NCI-H82 treated with DMSO at 0.1 percent for 48 hours (cell line): ENCODE measurements around the gene CAMTA1.

Source experiments
- DNase-seq: peaks from one replicate; lab custom pipeline; 2025; ENCODE audit not compliant: unreplicated experiment; lab: John Stamatoyannopoulos, UW

Gene CAMTA1

GRCh38 chr1:7265771-7266371 is 480.6 kb downstream of the CAMTA1 start:
- DNase-seq, result no peak

DNA sequence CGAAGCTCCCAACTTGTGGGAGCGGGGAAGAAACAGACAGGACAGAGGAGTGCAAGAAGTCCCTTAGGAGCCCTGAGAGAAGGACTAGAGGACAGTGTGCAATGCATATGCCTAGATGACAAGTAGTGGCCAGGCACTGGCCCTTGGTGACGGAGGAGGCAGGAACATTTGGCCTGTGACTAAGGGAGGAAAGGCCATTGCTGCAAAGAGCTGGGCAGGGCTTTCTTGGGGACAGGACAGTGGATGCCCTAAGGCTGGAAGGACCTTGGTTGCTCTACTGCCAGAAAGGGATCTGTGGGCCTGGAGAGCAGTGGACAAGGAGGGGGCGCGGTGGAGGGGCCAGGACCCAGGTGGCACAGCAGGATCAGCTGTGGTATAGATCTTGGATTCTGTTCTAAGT is 481.3 kb downstream of the CAMTA1 start:
- DNase-seq, result no peak

- no peak for DNase-seq
These were observed 482.2 kb downstream of the CAMTA1 start for GRCh38 chr1:7267493-7267892.

- DNase-seq, result no peak
These were observed 483.7 kb downstream of the CAMTA1 start for GRCh38 chr1:7268983-7269382.

DNA sequence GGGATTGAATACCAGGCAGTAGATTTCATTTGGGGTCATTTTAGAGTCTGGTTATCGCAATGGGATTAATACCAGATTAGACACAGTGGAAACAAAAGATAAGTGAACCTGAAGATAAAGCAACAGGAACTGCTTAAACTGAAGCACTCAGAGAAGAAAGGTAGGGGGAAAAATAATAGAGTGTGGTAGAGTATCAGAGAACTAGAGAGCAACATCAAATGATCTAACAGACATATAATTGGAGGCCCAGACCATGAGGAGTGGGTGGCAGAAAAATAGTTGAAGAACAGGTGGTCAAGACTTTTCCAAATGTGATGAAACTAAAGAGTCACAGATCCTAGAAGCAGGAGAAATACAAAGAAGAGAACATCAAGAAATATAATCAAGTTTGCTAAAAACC is 484.3 kb downstream of the CAMTA1 start:
- DNase-seq, result no peak

DNA sequence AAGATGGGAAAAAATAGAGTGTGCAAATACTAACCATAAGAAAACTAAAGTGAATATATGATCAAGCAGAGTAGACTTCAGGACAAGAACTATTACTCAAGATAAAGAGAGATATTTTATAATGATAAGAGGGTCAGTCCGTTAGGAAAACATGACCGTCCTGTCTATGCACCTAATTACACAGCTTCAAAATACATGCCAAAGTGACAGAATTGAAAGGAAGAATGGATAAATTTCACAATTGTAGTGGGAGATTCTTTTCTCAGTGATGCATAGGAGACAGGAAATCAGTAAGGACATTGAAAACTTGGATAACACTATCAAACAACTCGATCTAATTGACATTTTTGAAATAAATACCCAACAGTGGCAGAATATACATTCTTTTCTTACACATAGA is 489.0 kb downstream of the CAMTA1 start:
- no peak for DNase-seq

DNA sequence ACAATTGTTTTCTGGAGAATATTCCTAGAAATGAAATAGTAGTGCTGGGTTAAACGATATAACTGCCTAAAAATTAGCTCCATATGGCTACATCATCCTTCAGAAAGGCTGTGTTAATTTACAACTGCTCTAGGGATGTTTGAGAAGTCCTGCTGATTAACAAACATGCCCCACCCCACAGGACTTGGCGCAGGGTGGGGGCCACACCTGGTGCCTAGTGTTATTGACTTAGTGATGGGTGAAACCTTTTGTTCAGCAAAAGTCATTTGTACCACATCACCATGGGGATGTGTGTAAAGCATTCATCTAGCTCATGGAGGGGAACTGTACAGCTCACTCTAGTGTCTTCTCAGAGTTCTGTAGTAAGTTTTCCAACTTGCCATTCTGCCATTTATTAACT is 492.8 kb downstream of the CAMTA1 start:
- DNase-seq, result no peak

GRCh38 chr1:7278827-7279765 is 493.8 kb downstream of the CAMTA1 start:
- no peak for DNase-seq

DNA sequence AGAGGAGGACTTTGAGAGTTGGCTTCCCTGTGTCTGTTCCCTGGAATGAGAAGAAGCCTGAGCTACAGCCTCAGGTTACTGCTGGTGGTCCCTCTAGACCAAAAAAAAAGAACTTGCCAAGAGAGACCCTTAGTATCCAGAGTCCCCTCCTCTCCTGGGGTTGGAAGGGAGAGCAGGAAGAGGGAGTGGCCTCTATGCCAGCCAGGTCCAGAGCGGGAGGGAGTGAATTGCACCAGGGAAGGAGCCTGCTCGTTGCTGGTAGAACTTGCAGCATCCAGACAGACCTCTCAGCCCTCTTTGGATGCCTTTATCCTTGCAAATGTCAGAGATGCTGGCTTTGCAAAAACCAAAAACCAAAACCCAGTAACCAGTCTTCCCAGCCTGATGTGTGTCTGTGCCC is 494.5 kb downstream of the CAMTA1 start:
- DNase-seq, result no peak

DNA sequence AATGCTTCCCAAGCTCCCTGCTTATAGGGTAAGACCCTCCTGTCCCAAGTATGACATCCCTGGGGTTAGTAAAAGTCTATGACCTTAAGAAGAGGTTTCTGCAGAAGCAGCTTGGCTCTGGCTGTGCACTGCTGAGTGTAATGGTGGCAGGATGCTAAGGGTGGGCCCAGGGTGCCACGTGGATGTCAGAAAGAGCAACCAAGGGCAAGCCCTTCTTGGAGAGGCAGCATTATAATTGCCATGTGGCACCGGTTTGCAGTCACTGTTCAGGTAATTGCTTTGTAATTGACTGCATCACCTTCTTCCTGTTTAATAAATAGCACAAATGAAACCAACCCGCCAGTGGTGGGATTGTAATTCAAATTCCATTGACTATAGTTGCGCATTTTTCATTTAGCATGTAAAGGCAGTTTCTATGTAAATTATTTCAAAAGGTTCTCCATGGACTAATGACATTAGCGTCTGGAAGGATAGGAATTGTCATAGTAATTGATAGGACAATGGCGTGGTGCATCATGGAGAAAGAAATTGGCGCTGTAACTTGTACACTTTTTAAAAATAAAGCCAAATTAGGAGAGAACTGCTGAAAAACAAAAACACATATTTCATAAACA is 495.2 kb downstream of the CAMTA1 start:
- DNase-seq, result no peak

- DNase-seq, result no peak
These were observed 496.6 kb downstream of the CAMTA1 start for GRCh38 chr1:7281821-7282220.

DNA sequence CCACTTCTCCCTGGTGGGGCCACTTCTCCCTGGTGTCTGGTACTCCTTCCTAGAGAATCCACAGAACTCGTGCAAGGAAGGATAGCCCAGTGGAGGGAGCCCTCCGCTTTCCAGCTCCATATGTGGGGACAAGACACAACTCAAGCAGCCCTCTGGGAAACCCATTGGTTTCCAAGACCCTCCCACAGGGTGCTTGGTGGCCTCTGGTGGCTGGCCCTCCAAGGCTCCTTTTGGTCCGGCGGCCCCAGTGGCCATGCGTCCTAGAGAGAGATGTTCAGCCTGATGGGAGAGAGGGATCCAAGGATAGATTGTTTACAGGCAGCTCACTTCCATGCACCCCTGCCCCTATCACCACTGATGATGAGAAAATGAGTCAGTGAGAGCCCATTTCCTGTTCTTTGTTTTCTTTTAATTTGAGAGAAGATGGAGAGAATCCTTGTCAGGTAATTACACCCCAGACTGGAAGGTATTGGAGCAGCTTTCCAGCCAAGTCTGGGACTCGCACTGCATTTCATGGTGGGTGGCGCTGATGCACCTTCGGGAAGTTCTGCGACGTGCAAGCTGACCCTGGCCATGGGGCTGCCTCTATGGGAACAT is 499.7 kb downstream of the CAMTA1 start:
- DNase-seq, result no peak

DNA sequence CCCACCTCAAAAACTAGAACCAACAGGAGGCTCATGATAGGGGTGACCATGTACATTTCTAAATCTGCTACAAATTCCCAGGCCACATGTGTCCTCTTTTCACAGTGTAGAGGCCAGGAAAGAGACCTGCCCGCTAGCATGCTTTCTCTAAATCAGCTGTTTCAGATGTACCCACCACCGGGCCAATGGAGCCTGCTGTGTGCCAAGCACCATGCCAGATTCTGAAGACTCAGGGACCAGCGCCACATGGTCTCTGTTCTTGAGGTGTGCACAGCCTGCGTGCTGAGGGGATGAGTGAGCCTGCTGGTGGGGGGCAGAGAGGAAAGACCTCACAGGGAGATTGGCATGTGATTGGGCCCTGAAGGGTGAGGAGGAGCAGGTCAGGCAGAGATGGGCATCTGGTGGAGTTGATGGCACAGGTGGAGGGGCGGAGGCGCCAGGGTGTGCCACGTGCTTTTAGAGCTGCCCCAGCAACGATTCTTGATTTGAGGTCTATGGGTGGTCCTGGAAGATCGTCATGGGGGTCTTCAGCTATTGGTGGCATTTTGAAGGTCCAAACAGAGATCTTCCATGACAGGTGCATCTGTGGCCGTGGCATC is 500.7 kb downstream of the CAMTA1 start:
- DNase-seq, result no peak

- no peak for DNase-seq
These were observed 501.8 kb downstream of the CAMTA1 start for GRCh38 chr1:7287013-7287412.

- DNase-seq, result no peak
These were observed 503.7 kb downstream of the CAMTA1 start for GRCh38 chr1:7288992-7289391.

DNA sequence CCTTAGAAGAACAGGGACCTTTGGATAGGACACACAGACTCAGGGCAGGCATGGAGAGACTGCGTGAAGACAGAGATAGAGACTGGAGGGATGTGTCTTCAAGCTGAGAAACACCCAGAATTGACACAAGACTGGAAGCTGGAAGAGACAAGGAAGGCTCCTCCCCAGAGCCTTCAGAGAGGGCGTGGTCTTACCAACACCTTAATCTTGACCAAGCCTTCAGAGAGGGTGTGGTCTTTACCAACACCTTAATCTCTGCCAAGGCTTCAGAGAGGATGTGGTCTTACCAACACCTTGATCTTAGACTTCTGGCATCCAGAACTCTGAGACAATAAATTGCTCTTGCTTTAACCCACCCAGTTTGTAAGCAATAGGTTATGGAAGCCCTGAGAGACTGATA is 504.4 kb downstream of the CAMTA1 start:
- DNase-seq, result no peak

DNA sequence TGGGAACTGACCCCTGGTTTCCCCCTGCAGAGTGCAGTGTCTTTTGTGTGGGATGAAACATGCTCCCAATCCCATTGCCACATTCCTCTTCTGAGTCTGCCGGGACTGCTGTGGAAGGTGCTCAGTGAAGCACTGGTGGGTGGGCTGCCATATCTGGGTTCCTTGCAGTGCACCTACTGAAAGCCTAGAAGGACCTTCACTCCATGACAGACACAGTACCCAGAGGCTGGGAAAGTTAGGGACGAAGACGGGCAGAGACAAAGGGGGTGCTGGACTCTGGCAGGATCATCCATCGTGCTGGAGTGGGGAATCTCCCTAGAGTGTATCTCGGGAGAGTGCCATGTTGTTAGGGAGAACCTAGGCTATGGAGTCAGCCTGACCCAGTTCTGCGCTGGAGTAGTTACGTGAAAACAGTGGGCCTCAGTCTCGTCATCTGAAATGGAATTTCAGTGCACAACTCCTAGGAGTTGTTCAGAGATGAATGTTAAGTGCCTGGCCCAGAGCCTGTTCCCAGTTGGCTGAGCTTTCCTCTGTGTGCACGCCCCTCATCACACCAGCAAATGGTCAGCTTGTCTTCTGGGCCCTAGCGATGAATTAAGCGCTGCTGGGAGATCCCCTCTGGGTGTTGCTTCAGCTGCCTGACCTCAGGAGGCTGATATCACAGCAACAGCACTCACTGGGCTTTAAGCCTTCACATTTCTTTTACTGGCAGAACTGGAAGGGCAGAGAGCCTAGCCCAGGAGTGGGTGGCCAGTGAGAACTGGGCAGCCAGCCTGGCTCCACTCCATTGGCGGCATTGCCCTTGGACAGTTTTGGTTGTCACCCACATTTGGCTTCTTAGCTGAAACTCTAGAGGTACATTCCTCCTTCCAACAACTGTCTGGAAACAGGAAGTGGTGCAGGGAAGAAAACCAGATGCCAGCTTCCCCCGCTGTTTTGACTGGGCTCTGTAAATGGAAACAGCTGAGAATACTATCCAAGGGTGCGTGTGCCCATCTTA is 506.0 kb downstream of the CAMTA1 start:
- no peak for DNase-seq

GRCh38 chr1:7292036-7292681 is 506.9 kb downstream of the CAMTA1 start:
- no peak for DNase-seq

DNA sequence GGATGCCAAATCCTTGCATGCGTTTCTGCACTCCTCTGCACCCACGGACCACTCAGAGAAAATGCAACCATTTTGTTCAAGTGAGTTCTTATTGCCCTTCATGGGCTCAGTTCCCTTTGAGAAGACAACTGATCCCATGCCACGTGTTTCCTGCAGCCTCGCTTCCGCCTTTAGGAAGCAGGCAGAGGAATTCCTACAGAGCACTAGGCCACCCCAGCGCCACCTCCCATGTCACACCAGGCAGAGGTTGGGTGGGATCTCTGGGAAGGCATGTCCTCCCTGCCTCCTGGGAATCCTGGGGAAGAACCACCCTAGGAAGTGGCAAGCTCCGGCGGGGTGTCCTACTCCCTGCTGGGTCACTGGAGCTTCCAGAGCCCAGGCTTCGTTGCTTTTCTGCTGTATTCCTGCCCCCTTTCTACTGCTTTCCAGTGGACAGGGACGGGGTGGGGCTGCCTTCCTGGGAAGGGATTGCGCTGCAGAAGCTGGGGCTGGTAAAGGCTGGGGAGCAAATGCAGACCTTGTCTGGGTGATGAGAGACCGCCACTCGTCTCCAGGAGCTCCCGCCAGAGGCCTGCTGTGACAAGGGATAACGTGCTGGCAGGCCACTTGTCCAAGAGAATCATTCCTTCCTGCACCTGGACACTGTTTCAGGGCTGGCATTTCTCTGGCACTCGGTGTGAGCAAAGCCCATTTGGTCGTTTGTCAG is 507.6 kb downstream of the CAMTA1 start:
- no peak for DNase-seq
